Measurements from ENCODE around the gene MRPL27.

MRPL27 gene

DNA sequence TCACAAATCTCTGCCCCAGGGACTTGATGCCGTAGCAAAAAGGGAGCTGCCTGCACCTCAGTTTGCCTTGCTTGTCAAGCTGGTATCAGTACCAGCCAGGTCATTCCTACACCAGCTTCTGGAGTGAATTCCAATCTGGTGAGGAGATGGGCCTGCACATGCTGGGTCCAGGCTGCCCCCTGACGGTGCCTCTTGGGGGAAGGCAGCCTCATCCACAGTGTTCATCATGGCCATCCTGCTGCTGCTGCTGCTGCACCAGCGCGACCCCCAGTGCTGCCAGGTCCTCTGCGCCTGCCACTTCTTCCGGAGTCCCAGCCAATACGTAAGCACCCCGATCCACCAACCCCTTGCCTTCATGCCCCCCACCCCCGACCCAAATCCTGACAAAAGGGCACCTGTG, 8.3 kb downstream of the MRPL27 start:
- no peak overlapping the region for H3K4me3 ChIP-seq (ENCODE audit: low read depth, low read length)
- no peak for DNase-seq (ENCODE audit: low read depth)
- TF ChIP-seq, protein P1, sequence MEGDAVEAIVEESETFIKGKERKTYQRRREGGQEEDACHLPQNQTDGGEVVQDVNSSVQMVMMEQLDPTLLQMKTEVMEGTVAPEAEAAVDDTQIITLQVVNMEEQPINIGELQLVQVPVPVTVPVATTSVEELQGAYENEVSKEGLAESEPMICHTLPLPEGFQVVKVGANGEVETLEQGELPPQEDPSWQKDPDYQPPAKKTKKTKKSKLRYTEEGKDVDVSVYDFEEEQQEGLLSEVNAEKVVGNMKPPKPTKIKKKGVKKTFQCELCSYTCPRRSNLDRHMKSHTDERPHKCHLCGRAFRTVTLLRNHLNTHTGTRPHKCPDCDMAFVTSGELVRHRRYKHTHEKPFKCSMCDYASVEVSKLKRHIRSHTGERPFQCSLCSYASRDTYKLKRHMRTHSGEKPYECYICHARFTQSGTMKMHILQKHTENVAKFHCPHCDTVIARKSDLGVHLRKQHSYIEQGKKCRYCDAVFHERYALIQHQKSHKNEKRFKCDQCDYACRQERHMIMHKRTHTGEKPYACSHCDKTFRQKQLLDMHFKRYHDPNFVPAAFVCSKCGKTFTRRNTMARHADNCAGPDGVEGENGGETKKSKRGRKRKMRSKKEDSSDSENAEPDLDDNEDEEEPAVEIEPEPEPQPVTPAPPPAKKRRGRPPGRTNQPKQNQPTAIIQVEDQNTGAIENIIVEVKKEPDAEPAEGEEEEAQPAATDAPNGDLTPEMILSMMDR (IDR thresholded peaks at IDR 0.05; ENCODE audit: control insufficient read depth, extremely low read depth, insufficient read depth), result no peak

DNA sequence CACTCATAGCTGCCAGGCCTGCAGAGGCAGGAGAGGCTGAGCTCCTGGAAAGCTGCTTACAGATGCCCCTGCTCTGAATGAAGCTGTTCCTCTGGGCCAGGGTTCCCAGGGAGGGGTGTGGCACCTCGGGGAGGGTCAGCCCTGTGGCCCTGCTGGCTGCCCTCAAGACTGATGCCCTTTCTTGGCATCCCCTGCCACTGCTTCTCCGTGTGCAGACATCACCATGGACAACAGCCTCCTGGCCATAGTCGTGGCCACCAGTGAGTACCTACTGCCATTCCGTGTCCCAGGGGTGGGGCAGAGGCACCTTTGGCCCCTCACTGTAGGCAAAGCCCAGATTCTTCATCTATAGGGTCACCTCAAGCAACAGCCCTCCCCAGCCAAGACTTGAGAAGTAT, 8.9 kb downstream of the MRPL27 start:
- TF ChIP-seq, protein P1 (IDR thresholded peaks at IDR 0.05; ENCODE audit: control insufficient read depth, extremely low read depth, insufficient read depth), result no peak
- DNase-seq (ENCODE audit: low read depth), result no peak

DNA sequence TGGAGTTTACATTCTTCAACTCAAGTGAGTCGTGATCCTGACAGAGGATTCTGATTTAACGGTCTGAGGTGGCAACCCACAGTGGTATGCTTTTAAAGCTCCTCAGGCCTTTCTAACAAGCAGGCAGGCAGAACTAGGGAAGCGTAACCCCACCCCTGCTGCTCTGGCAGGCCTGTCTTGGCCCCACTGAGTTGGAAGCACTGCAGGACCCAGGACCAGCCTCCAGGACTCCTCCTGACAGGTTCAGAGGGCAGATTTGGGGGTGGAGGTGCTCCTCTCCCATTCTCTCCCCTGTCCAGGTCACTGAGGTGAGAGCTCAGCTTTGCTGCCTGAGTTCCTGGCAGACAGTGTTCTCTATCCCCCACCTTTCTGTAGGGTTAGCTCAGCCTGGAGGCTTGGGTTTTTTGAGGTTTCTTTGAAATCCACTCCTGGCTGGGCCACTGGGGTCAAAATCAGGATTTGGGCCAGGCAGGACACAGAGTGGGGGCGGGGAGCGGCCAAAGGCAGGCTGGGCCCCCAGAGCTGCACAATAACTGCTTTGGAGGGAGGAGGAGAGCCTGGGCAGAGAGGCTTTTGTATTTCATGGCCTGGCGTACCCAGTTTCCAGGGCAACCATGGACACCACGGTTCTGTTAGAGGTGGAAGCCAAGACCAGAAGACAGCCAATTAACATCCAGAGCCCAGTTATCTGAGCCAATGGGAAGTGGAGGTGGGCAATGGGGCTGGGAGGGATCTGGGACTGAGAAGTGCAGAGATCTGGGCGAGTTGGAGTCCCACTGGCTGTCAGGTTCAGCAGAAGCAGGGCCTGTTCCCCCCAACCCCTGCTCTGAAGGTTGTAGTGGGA, 9.5 kb downstream of the MRPL27 start:
- DNase-seq (ENCODE audit: low read depth), result no peak
- no peak overlapping the region for H3K4me3 ChIP-seq (ENCODE audit: low read depth, low read length)
- TF ChIP-seq, protein P1 (IDR thresholded peaks at IDR 0.05; ENCODE audit: control insufficient read depth, extremely low read depth, insufficient read depth), result no peak

More for the DNA sequence above, 8.9 kb downstream of the MRPL27 start:
- H3K4me3 ChIP-seq (ENCODE audit: low read depth, low read length), result no peak overlapping the region

DNA sequence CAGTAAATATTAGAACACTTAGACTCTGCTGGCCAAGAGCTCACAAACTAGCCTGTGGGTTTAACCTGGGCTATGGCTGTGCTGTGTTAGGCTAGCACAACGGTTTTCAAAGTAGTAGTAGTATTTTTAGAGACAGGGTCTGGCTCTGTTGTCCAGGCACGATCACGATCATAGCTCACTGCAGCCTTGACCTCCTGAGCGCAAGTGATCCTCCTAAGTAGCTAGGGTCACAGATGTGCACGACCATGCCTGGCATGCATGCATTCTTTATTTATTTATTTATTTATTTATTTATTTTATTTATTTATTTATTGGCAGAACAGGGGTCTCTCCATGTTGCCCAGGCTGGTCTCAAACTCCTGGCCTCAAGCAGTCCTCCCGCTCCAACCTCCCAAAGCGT, 10.3 kb downstream of the MRPL27 start:
- no peak for DNase-seq (ENCODE audit: low read depth)
- TF ChIP-seq, protein P1 (IDR thresholded peaks at IDR 0.05; ENCODE audit: control insufficient read depth, extremely low read depth, insufficient read depth), result no peak

DNA sequence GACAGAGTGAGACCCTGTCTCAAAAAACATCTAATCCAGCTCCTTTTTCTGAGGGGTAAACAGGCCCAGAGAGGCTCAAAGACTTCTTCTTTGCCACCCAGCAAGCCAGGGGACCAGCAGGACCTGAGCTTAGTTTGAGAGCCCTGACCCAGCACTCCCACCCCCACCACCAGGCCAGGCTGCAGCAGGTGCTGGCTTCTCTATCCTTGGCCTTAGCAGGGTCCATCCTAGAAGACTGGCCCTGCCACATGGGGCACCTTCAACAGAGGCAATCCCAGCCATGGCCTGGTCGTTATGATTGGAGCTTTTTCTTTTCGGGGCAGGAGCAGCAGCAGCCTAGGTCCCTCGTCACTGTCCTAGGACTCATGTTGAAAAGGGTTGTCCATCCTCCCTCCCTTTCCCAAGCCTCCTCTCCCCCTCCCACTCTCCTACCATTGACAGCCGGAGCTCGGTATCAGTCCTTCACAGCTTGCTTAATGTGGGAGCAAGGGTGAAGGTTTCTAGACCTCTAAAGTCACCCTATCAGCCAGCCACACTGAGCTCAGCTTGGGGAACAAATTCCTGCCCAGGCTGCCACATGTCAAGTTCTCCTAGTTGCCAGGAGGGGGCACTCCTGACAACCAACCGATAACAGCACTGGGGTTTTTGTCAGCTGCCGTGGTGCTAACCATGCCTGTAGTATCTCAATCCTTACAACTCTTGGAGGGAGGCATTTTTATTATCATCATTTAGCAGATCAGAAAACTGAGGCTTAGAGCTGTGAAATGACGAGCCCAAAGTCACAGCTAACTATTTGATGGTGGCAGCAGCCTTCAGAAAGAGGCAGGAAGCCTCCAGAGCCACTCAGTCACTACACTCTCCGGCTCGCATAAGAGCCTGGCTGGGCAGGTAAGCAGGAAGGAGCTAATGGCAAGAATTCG, 11.2 kb downstream of the MRPL27 start:
- peak; percentile 18 for DNase-seq (ENCODE audit: low read depth)
- TF ChIP-seq, protein P1 (IDR thresholded peaks at IDR 0.05; ENCODE audit: control insufficient read depth, extremely low read depth, insufficient read depth), result peak; percentile 78

More for the DNA sequence above, 10.3 kb downstream of the MRPL27 start:
- no peak overlapping the region for H3K4me3 ChIP-seq (ENCODE audit: low read depth, low read length)

DNA sequence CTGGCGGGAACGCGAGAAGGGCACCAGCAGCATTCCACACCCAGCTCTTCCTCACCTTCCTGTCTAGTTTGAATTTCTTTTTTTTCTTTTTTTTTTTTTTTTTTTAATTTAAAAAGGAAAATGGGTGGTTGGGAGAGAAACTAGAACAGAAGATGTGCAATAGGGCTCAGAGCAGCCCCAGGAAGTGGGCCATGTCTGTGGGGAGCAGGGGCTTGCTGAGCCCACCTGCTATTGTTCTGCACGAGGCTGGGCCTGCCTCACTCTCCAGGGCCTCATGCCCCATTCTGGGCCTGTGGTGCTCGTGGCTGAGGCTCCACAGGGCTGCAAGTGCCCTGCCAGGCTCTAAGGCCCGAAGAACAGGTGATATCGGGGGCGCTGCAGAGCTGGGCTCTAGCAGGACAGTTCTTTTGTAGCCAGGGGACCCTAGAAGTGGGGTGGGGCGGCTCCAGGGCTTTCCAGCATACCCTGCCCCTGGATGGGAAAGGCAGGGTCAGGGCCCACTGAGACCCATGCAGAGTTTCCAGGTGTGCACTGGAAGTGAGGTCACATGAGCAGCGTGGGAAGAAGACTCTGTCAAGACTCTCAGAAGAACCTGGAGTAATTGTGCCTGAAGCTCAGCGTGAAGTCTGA, 12.4 kb downstream of the MRPL27 start:
- no peak overlapping the region for H3K4me3 ChIP-seq (ENCODE audit: low read depth, low read length)
- TF ChIP-seq, protein P1 (IDR thresholded peaks at IDR 0.05; ENCODE audit: control insufficient read depth, extremely low read depth, insufficient read depth), result no peak
- no peak for DNase-seq (ENCODE audit: low read depth)

More for the DNA sequence above, 11.2 kb downstream of the MRPL27 start:
- H3K4me3 ChIP-seq (ENCODE audit: low read depth, low read length), result no peak overlapping the region
